GM19452 (cell line): ENCODE data around the gene HPRT1.

Experiments used
- ATAC-seq: cut with Tn5 transposase; IDR thresholded peaks from one replicate; pipeline ENCODE4 v1.9.1; 2021; ENCODE audit not compliant: unreplicated experiment

Gene HPRT1

GRCh38 chrX:134541906-134542305 is 81.9 kb downstream of the HPRT1 start:
- ATAC-seq, result no peak

GRCh38 chrX:134542485-134542884 is 82.5 kb downstream of the HPRT1 start:
- ATAC-seq, result no peak

GRCh38 chrX:134543288-134543687 is 83.3 kb downstream of the HPRT1 start:
- ATAC-seq, result no peak

GRCh38 chrX:134544135-134544512 is 84.2 kb downstream of the HPRT1 start:
- no peak for ATAC-seq

GRCh38 chrX:134544513-134545151 is 84.7 kb downstream of the HPRT1 start:
- ATAC-seq, result no peak

- ATAC-seq, result no peak
These were observed 85.5 kb downstream of the HPRT1 start for GRCh38 chrX:134545510-134545909.

- ATAC-seq, result no peak
These were observed 86.2 kb downstream of the HPRT1 start for GRCh38 chrX:134546187-134546586.

GRCh38 chrX:134547047-134547679 is 87.2 kb downstream of the HPRT1 start:
- no peak for ATAC-seq

- no peak for ATAC-seq
These were observed 88.6 kb downstream of the HPRT1 start for GRCh38 chrX:134548257-134549201.
